ENCODE results near the gene SCT. TPM values are rescaled to one million over a fixed set of nuclear protein-coding genes. Genes with fewer than 3 reads are reported as not detected.

SCT gene
- total RNA-seq, 1 donor from 2014 or later, result not detected

DNA sequence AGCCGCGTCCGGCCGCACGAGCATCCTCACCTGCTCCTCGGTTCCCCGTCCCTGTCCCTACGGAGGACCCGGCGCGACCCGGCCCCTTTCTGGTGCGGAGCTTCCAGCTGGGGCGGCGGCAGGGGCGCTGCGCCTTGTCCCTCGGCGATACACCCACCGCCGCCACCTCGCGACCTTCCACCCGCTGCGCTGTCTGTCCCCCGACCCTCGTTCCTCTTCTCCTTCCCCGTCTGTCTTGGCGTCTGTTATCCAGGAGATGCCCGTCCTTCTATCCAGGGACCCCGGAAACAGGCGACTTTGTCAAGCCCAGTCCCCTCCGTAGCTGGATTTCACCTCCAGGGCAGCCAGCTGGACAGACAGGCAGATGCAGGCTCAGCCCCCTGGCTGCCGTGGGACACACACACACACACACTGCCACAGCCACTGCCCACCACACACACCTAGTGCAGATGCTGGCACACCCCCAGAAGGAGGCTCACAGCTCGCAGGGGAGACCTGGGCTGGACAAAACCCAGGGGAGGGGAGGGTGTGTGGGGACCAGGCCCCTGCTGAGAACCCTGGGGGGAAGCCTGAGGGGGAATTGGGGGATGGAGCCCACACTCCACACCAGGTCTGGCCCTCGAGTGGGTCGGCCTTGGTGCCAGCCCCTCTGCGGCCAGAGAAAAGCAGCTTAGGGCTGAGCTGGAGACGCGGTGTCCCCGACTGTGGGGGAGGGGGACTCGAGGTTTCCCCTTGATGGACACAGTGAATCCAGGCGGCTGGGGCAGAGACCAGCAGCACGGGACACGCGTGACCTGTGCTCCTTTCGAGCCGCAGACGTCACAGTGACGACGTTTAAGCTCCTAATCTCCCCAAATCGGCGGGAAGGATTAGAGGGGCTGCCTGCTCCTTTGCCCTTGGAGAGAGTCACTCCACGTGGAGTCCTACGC, 10.9 kb upstream of the SCT start:
- DNase-seq (ENCODE audit: low read depth), result no peak
- TF ChIP-seq, protein P1, sequence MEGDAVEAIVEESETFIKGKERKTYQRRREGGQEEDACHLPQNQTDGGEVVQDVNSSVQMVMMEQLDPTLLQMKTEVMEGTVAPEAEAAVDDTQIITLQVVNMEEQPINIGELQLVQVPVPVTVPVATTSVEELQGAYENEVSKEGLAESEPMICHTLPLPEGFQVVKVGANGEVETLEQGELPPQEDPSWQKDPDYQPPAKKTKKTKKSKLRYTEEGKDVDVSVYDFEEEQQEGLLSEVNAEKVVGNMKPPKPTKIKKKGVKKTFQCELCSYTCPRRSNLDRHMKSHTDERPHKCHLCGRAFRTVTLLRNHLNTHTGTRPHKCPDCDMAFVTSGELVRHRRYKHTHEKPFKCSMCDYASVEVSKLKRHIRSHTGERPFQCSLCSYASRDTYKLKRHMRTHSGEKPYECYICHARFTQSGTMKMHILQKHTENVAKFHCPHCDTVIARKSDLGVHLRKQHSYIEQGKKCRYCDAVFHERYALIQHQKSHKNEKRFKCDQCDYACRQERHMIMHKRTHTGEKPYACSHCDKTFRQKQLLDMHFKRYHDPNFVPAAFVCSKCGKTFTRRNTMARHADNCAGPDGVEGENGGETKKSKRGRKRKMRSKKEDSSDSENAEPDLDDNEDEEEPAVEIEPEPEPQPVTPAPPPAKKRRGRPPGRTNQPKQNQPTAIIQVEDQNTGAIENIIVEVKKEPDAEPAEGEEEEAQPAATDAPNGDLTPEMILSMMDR (conservative IDR thresholded peaks at IDR 0.05; ENCODE audit: low read depth, low read length), result no peak
- no peak overlapping the region for H3K4me3 ChIP-seq (ENCODE audit: low read depth, low read length)

GRCh38 chr11:637333-637592, 10.3 kb upstream of the SCT start:
- no peak overlapping the region for H3K4me3 ChIP-seq (ENCODE audit: low read depth, low read length)

GRCh38 chr11:636511-637332, 9.7 kb upstream of the SCT start, which contains the start of gene DRD4:
Gene DRD4, plus strand, starts transcription at chr11:637269. Its CDS starts 36 bp downstream, at chr11:637305.
- H3K4me3 ChIP-seq (ENCODE audit: low read depth, low read length), result no peak within 1 kb of the TSS
- TF ChIP-seq, protein P1 (conservative IDR thresholded peaks at IDR 0.05; ENCODE audit: low read depth, low read length), result no peak
- DNase-seq (ENCODE audit: low read depth), result no peak

More at GRCh38 chr11:637333-637592, 10.3 kb upstream of the SCT start:
- TF ChIP-seq, protein P1 (conservative IDR thresholded peaks at IDR 0.05; ENCODE audit: low read depth, low read length), result no peak
- DNase-seq (ENCODE audit: low read depth), result no peak

- TF ChIP-seq, protein P1 (conservative IDR thresholded peaks at IDR 0.05; ENCODE audit: low read depth, low read length), result no peak
- H3K4me3 ChIP-seq (ENCODE audit: low read depth, low read length), result no peak overlapping the region
- no peak for DNase-seq (ENCODE audit: low read depth)
These were observed 9.0 kb upstream of the SCT start for GRCh38 chr11:635945-636510.

DNA sequence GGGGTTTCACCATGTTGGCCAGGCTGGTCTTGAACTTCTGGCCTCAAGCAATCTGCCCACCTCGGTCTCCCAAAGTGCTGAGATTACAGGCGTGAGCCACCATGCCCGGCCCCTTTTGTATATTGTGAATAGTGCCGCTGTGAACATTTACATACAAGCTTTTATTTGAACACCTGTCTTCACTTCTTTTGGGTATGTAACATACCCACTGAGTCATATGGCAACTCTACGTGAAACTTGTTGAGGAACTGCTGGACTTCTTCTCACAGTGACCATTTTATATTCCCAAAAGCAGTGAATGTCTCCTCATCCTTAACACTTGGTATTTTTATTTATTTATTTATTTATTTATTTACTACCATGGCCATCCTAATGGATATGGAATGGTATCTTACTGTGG, 3.9 kb upstream of the SCT start:
- no peak overlapping the region for H3K4me3 ChIP-seq (ENCODE audit: low read depth, low read length)
- no peak for DNase-seq (ENCODE audit: low read depth)
- TF ChIP-seq, protein P1 (conservative IDR thresholded peaks at IDR 0.05; ENCODE audit: low read depth, low read length), result no peak

DNA sequence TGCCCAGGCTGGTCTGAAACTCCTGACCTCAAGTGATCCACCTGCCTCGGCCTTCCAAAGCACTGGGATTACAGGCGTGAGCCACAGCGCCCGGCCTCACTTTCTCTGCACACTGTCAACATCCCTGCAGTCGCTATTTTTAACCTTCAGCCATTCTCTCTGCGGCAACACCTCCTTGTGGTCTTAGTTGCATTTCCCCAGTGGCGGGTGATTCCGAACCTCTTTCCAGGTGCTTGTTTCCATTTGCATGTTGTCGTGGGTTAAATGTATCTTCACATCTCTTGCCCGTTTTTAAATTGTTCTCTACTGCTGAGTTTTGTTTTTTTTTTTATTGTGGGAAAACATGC, 2.2 kb upstream of the SCT start:
- TF ChIP-seq, protein P1 (conservative IDR thresholded peaks at IDR 0.05; ENCODE audit: low read depth, low read length), result no peak
- no peak overlapping the region for H3K4me3 ChIP-seq (ENCODE audit: low read depth, low read length)
- DNase-seq (ENCODE audit: low read depth), result no peak

Data from epithelial cell of proximal tubule (primary cell).